HG02885 (cell line): ENCODE results near the gene OSGEP.

Source experiments
- ATAC-seq: cut with Tn5 transposase; IDR thresholded peaks from one replicate; pipeline ENCODE4 v1.9.1; 2021; ENCODE audit warnings: mild to moderate bottlenecking; ENCODE audit not compliant: unreplicated experiment, poor library complexity

The OSGEP gene

DNA sequence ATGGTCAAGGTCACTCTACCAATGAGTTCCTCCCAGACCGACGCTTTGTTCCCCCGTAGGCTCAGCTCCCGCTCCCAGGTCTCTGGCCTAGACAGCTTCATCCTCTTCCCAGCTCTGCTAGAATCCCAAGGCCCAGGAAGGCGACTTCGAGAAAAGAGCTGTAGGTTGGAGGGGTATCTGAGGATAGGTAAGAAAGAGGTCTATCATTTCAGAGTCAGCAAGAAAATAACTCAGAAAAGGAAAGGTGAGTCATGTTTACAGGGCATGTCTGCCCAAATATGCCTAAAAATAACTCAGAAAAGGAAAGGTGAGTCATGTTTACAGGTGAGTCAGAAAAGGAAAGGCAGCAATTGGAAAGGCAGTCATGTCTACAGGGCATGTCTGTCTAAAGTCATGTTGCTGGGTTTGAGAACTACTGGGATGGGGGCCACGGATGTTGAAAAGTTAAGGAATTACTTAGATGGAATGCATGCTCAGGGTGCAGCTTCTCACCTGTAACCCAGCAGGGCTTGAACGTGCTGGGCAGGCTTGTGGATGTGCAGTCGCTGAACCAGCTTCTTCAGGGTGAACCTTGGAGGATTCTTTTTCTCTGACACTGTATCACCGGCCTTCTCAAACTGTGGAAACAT lies 53.5 kb downstream of the OSGEP start:
- ATAC-seq: no peak

DNA sequence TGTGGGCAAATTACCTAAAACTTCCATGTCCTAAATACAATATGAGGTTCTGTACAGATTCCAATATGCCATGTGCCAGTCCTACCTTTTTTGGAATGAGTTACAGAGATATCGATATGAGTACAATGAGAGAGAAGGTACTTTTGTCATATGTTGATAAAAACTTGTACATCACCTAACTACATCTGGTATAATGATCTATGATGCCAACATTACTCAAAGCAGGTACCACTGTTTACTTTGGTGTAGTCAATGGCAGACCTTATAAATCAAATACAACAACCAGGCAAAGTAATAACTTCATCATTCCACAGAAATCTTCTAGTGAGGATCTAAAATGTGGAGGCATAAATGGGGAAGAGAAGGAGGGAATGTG lies 54.0 kb downstream of the OSGEP start:
- ATAC-seq: no peak

DNA sequence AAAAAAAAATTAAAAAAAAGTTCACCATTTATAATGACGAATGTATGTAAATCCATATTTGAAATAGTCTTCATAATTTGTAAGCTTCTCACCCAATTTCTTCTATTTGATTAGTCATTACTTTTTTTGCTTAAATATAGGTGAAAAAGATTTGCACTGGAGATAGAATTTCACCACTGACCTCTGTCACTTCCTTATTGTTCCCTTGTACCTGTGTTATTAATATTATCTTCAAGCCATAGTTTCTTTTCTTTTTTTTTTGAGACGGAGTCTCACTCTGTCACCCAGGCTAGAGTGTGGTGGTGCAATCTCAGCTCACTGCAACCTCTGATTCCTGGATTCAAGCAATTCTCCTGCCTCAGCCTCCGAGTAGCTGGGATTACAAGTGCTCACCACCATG lies 57.1 kb downstream of the OSGEP start:
- no peak for ATAC-seq
